SJSA1 (cell line): ENCODE measurements around the gene TACC2. TPM values are rescaled to one million over a fixed set of nuclear protein-coding genes. Genes with fewer than 3 reads are reported as not detected.
A peak's percentile ranks its signal among the peaks of the same experiment; 100 is the strongest.

Experiments
- DNase-seq, 2 experiments: peaks; one replicate each; pipeline ENCODE4 v3.0.0-alpha.2; 2015 to 2020; ENCODE audit warnings: low spot score in 2 of 2, low read depth in 1 of 2
- H3K27ac ChIP-seq: fragments of 250-450 bp; sonication (Bioruptor Pico); 2 replicates; pipeline ENCODE4 v1.5.1; 2020; ENCODE audit warnings: mild to moderate bottlenecking, moderate library complexity
- H3K27me3 ChIP-seq: fragments of 250-450 bp; sonication (Bioruptor Pico); replicated peaks from 2 replicates; pipeline ENCODE4 v1.5.1; 2020; ENCODE audit warnings: mild to moderate bottlenecking, moderate library complexity
- H3K36me3 ChIP-seq: fragments of 250-450 bp; sonication (Bioruptor Pico); 2 replicates; pipeline ENCODE4 v1.5.1; 2020; ENCODE audit warnings: mild to moderate bottlenecking
- H3K4me1 ChIP-seq: fragments of 250-450 bp; sonication (Bioruptor Pico); replicated peaks from 2 replicates; pipeline ENCODE4 v1.6.1; 2021; ENCODE audit warnings: mild to moderate bottlenecking
- H3K4me3 ChIP-seq: fragments of 250-450 bp; sonication (Bioruptor Pico); 2 replicates; pipeline ENCODE4 v1.5.1; 2020; ENCODE audit warnings: mild to moderate bottlenecking
- H3K9me3 ChIP-seq: fragments of 250-450 bp; sonication (Bioruptor Pico); replicated peaks from 2 replicates; pipeline ENCODE4 v1.5.1; 2020; ENCODE audit warnings: mild to moderate bottlenecking
- total RNA-seq: library from RNA; depleted of rRNA; stranded (reverse); fragments of >200 nt; shearing (Covaris generic); gene quantifications from 2 replicates; pipeline ENCODE4 v1.2.3, GENCODE V29; 2014

TACC2 gene
- total RNA-seq, 1 experiment from 2014 or later = 4.9 TPM

GRCh38 chr10:122288917-122289316, 300.0 kb downstream of the TACC2 start:
- DNase-seq = no peak
- no peaks in the 10 kb centered on the region for H3K36me3 ChIP-seq
- no peaks in the 10 kb centered on the region for H3K9me3 ChIP-seq
- H3K4me3 ChIP-seq = no peak overlapping the region
- no peaks in the 10 kb centered on the region for H3K27me3 ChIP-seq
- H3K4me1 ChIP-seq = no peaks in the 10 kb centered on the region
- H3K27ac ChIP-seq = no peak overlapping the region

- DNase-seq = no peak
Observed at GRCh38 chr10:122290334-122290733, 301.4 kb downstream of the TACC2 start.

DNA sequence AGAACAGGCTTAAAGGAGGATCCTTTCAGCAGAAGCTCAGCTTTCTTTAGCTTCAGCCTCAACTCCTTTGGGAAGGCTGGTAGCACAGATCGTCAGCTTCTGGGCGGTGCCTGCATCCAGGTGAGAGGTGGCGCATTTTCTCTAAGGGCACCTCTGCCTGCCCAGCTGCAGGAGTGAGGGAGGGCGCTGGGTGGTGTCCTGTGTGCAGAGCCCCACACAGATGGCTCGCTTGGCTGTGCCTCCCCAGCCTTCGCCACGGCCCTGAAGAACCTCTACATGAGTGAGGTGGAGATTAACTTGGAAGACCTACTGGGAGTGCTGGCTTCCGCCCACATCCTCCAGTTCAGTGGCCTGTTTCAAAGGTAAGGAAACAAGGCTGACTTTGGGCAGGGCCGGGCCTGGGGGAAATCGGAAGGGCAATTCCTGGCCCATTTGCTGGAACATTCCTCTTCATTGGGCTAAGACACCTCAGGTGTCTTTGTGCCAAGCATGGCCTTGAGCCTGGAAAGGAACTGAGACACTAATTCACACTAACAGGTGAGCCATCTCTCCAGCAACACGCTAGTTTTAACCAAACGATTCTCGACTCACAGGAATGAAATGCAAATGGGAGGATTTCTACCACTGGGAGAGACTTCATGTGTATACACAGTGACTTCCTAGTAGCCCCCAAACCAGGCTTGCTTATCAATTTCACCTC, 302.0 kb downstream of the TACC2 start:
- Histone ChIP-seq H3K27me3 (no peaks in the 10 kb centered on the region), H3K4me3 (no peak overlapping the region), H3K4me1 (no peaks in the 10 kb centered on the region), H3K36me3 (no peaks in the 10 kb centered on the region), H3K9me3 (no peaks in the 10 kb centered on the region), H3K27ac (no peak overlapping the region)
- no peak for DNase-seq

More at GRCh38 chr10:122290334-122290733, 301.4 kb downstream of the TACC2 start:
- H3K4me1 ChIP-seq = no peaks in the 10 kb centered on the region
- H3K27me3 ChIP-seq = no peaks in the 10 kb centered on the region
- no peak overlapping the region for H3K27ac ChIP-seq
- H3K9me3 ChIP-seq = no peaks in the 10 kb centered on the region
- no peak overlapping the region for H3K4me3 ChIP-seq
- no peaks in the 10 kb centered on the region for H3K36me3 ChIP-seq

- H3K4me1 ChIP-seq = no peaks in the 10 kb centered on the region
- no peaks in the 10 kb centered on the region for H3K9me3 ChIP-seq
- no peak overlapping the region for H3K4me3 ChIP-seq
- H3K27ac ChIP-seq = no peak overlapping the region
- H3K36me3 ChIP-seq = no peaks in the 10 kb centered on the region
- no peaks in the 10 kb centered on the region for H3K27me3 ChIP-seq
- DNase-seq = no peak
Observed at GRCh38 chr10:122291739-122292138, 302.8 kb downstream of the TACC2 start.

- no peak overlapping the region for H3K4me3 ChIP-seq
- no peaks in the 10 kb centered on the region for H3K36me3 ChIP-seq
- H3K9me3 ChIP-seq = no peaks in the 10 kb centered on the region
- no peak overlapping the region for H3K27ac ChIP-seq
- DNase-seq = no peak
- no peaks in the 10 kb centered on the region for H3K27me3 ChIP-seq
- H3K4me1 ChIP-seq = no peaks in the 10 kb centered on the region
Observed at GRCh38 chr10:122292376-122292775, 303.4 kb downstream of the TACC2 start.

DNA sequence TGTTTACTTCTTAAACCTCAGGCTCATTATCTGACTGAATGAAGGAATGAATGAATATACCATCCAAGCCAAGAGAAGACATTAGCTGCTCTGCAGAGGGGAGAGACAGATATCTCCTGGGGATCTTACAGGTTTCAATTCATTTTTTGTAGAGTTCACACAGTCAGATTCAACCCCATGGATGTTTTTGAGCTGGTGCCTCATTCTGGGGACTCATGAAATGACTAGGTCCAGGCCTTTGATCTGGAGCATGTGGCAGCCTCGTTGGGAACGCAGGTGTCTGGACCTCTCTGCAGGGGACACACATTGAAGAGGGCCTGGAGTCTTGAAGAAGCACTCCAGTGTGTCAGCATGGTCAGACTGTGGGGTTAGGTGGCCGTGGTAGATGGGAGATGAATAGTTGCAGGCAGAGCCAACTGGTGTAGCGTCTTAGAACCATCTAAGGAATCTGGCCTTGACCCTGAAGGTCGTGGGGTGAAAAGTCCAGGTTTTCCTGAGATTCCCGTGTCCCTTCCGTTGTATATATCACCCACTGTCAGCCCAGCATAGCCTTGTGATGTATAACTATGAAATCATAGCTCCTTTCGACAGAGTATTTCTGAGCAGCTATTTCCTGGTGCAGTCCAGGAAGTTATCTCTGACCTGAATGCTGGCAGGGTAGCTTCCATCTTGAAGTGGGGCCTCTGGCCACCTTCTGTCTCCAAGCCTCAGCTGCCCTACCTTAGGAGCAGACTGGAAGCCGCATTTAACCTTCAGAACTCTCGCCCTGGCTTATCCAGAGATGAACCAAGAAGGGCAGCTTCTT, 304.4 kb downstream of the TACC2 start:
- H3K27ac ChIP-seq = no peak overlapping the region
- no peaks in the 10 kb centered on the region for H3K9me3 ChIP-seq
- no peaks in the 10 kb centered on the region for H3K36me3 ChIP-seq
- peak in 1 of 2 experiments; percentile 29 for DNase-seq
- no peaks in the 10 kb centered on the region for H3K27me3 ChIP-seq
- no peak overlapping the region for H3K4me3 ChIP-seq
- no peaks in the 10 kb centered on the region for H3K4me1 ChIP-seq

DNA sequence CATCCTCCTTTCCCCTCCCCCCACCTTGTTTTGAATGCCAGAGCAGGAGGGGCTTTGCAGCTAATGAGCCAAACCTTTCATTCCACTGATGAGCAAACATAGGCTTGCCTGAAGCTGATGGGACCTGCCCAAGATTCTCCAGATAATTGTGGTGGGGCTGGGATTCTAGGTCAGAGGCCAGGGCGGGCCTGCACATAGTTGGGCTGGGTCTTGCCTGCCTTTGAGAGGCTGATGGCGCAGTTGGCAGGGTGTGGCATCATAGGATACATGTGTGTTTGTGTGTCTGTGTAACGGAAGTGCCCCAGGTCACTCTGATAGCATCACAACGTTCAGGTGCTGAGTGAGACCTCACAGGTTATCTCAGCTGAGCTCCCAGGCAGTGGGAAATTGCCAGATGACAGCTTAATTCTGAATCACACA, 305.0 kb downstream of the TACC2 start:
- H3K36me3 ChIP-seq = no peaks in the 10 kb centered on the region
- no peaks in the 10 kb centered on the region for H3K9me3 ChIP-seq
- no peak overlapping the region for H3K27ac ChIP-seq
- no peaks in the 10 kb centered on the region for H3K4me1 ChIP-seq
- H3K27me3 ChIP-seq = no peaks in the 10 kb centered on the region
- H3K4me3 ChIP-seq = no peak overlapping the region
- peak in 1 of 2 experiments; percentile 28 for DNase-seq

- Histone ChIP-seq H3K27me3 (no peaks in the 10 kb centered on the region), H3K9me3 (no peaks in the 10 kb centered on the region), H3K4me1 (no peaks in the 10 kb centered on the region), H3K4me3 (no peak overlapping the region), H3K36me3 (no peaks in the 10 kb centered on the region), H3K27ac (no peak overlapping the region)
- peak in 1 of 2 experiments; percentile 32 for DNase-seq
Observed at GRCh38 chr10:122294511-122295450, 305.8 kb downstream of the TACC2 start.

DNA sequence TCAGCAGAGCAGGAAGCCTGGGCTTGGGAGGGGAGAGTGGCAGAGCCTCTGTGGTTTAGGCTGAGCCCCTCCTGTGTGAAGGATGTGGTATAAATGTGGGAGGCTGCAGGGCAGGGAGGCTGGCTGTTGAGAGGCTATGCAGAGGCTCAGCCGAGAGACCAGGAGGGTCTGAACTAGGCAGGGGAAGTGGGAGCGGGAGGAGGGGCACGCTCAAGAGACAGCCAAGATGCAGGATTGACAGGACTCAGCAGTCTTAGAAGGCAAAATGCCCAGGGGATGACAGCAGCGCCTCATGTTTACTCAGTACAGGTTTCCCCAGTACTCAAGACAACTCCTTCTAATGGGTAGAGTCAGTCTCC, 306.5 kb downstream of the TACC2 start:
- Histone ChIP-seq H3K4me3 (no peak overlapping the region), H3K27ac (no peak overlapping the region), H3K9me3 (no peaks in the 10 kb centered on the region), H3K4me1 (no peaks in the 10 kb centered on the region), H3K27me3 (no peaks in the 10 kb centered on the region), H3K36me3 (no peaks in the 10 kb centered on the region)
- peak in 1 of 2 experiments; percentile 11 for DNase-seq

DNA sequence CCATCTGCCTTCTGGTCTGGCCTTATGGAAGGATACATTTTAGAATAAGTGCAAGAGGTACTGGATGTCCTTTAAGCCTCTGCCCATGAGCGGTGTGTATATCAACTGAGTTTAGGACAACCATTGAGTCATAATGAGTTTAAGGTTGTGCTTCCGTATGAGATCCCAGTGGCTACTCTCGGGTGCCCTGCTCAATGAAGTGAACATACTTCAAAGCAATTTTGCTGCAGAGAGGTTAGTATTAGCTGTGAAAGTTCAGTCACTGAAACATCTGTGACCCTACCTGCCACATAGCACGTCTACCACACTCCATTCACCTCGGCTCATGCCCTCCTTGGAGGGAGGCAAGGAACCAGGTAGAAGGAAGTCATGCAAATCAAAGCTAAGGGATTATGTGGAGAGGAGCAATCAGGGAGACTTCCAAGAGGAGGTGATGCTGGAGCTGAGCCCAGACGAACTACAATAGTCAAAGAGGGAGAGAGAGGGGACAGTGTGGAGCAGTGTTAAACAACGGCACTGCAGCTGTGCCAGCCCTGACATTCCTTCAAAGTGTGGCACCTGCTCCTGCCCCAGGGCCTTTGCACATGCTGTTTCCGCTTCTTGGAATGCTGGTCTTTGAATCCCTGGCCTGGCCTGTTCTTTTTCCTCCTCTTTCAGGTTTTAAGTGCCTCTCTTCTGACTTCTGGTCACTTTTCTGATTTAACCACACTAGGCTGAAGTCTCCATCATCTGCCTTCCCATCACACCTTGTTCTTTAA, 307.6 kb downstream of the TACC2 start:
- Histone ChIP-seq H3K4me3 (no peak overlapping the region), H3K4me1 (peaks cover 9% of the 10 kb centered on the region), H3K9me3 (no peaks in the 10 kb centered on the region), H3K27me3 (no peaks in the 10 kb centered on the region), H3K27ac (no peak overlapping the region), H3K36me3 (no peaks in the 10 kb centered on the region)
- no peak for DNase-seq

DNA sequence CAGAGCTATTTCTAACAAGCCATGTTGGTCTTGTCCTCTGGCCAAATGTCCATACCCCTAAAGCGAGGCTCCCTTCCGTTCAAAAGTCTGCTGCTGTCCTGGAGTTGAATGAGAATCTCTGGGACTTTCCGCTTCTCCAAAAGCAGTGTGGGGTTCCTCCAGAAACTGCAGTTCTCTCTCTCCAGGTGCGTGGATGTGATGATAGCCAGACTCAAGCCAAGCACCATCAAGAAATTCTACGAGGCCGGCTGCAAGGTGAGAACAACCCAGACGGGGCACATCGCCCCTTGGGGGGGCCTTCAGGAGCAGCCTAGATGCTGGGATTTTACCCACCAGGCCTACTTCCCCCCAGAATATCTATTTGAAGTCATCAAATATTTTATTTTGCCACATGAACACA, 308.6 kb downstream of the TACC2 start:
- H3K4me1 ChIP-seq = peaks cover 12% of the 10 kb centered on the region
- no peak for DNase-seq
- no peaks in the 10 kb centered on the region for H3K9me3 ChIP-seq
- no peak overlapping the region for H3K27ac ChIP-seq
- no peak overlapping the region for H3K4me3 ChIP-seq
- H3K36me3 ChIP-seq = no peaks in the 10 kb centered on the region
- no peaks in the 10 kb centered on the region for H3K27me3 ChIP-seq

DNA sequence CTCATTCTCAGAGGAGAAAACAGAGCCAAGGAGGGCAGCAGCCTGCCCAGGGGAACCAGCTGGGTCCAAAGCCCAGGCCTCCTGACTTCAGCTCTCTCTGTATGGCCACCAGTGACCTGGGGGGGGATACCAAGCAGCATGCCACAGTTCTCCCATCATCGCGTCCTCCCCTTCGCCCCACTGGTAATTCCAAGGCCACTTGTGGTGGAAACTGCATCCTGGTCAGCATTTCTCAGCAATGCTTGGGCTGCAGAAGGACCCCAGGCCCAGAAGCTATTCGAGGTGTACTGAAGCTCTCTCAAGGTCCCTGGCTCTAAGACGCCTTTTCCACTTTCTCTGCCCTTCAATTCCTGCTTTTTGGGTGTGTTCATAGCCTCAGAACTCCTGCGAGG, 309.2 kb downstream of the TACC2 start:
- H3K27ac ChIP-seq = no peak overlapping the region
- no peaks in the 10 kb centered on the region for H3K36me3 ChIP-seq
- no peaks in the 10 kb centered on the region for H3K27me3 ChIP-seq
- H3K9me3 ChIP-seq = no peaks in the 10 kb centered on the region
- no peak overlapping the region for H3K4me3 ChIP-seq
- DNase-seq = no peak
- H3K4me1 ChIP-seq = peaks cover 12% of the 10 kb centered on the region
